GM12878 (cell line): ENCODE measurements around the gene MZT2B. TPM values are rescaled to one million over a fixed set of nuclear protein-coding genes. Genes with fewer than 3 reads are reported as not detected.
"Not testable (repeated sequence)": the region's sequence is repeated elsewhere in the genome, so short reads cannot be mapped to it uniquely, and the experiment has no call there.

ENCODE experiments used
- ATAC-seq: fragments of 200-7000 bp; cut with Tn5 transposase; 3 replicates; pipeline ENCODE4 v1.9.1; 2020; ENCODE audit warnings: mild to moderate bottlenecking, moderate library complexity
- BruUV-seq: library from RNA; stranded (reverse); fragments of 400-500 nt; replicated peaks from 2 replicates; lab custom pipeline; 2021; lab: Mats Ljungman, UMichigan
- CTCF ChIA-PET: fragments of 300-600 bp; sonication (Branson Sonifier 250); formaldehyde crosslinking; extraction: SDS; loops from one replicate; lab custom pipeline; 2021; ENCODE audit warnings: inconsistent platforms; lab: Yijun Ruan, JAX
- POLR2A ChIA-PET: fragments of 350-600 bp; formaldehyde crosslinking; extraction: SDS; loops from one replicate; lab custom pipeline; 2021; ENCODE audit warnings: inconsistent platforms; lab: Charles Lee
- RAD21 ChIA-PET: fragments of 300-600 bp; sonication (Branson Sonifier 250); formaldehyde crosslinking; loops from one replicate; lab custom pipeline; 2023; ENCODE audit warnings: antibody characterized with exemption; ENCODE audit not compliant: unreplicated experiment; lab: Charles Lee
- SMC1A ChIA-PET: fragments of 300-600 bp; sonication (Branson Sonifier 250); formaldehyde crosslinking; loops from one replicate; lab custom pipeline; 2023; ENCODE audit not compliant: unreplicated experiment, uncharacterized antibody; lab: Charles Lee
- DNase-seq: peaks from one replicate; pipeline ENCODE4 v3.0.0-alpha.2; 2011; ENCODE audit warnings: low read depth, low spot score
- FAIRE-seq: peaks from 3 replicates; lab custom pipeline; 2011; peaks lifted over from hg19 to GRCh38; lab: Jason Lieb, UNC
- H2AFZ ChIP-seq: 2 replicates; pipeline ENCODE4 v1.6.0; 2011; ENCODE audit warnings: low read depth, low read length, control low read depth; ENCODE audit not compliant: control insufficient read depth
- H3K27ac ChIP-seq: 2 replicates; pipeline ENCODE4 v1.5.1; 2011; ENCODE audit warnings: control low read depth; ENCODE audit not compliant: control insufficient read depth, insufficient read depth
- H3K27me3 ChIP-seq, 2 experiments: replicated peaks in 1 of 2; 2 replicates each; pipeline versions ENCODE4 v1.6.0 to v1.6.1; 2011; ENCODE audit warnings: low read length in 1 of 2; ENCODE audit not compliant: control insufficient read depth in 2 of 2, insufficient read depth in 2 of 2
- H3K36me3 ChIP-seq, 2 experiments: 2 replicates each; pipeline ENCODE4 v1.5.1; 2011; ENCODE audit warnings: low read length in 1 of 2; ENCODE audit not compliant: control insufficient read depth in 2 of 2, insufficient read depth in 2 of 2
- H3K4me1 ChIP-seq: 2 replicates; pipeline ENCODE4 v1.6.1; 2011; ENCODE audit warnings: mild to moderate bottlenecking, low read length, moderate library complexity, mixed read lengths; ENCODE audit not compliant: control insufficient read depth, insufficient read depth
- H3K4me2 ChIP-seq: 2 replicates; pipeline ENCODE4 v1.6.0; 2011; ENCODE audit warnings: control low read depth; ENCODE audit not compliant: control insufficient read depth, insufficient read depth
- H3K4me3 ChIP-seq: fragments of 200-600 bp; sonication (generic); 2 replicates; pipeline ENCODE4 v1.5.1; 2016
- H3K79me2 ChIP-seq: 2 replicates; pipeline ENCODE4 v1.6.0; 2011; ENCODE audit warnings: low read length; ENCODE audit not compliant: control insufficient read depth, insufficient read depth
- H3K9ac ChIP-seq: 2 replicates; pipeline ENCODE4 v1.8.0; 2011; ENCODE audit warnings: low read length, control low read depth, mixed read lengths; ENCODE audit not compliant: control insufficient read depth, insufficient read depth
- H3K9me3 ChIP-seq: replicated peaks from 3 replicates; pipeline ENCODE4 v1.5.1; 2011; ENCODE audit warnings: mild to moderate bottlenecking, low read length; ENCODE audit not compliant: control insufficient read depth, insufficient read depth
- H4K20me1 ChIP-seq: 2 replicates; pipeline ENCODE4 v1.6.0; 2011; ENCODE audit not compliant: control insufficient read depth, insufficient read depth
- BCL11A ChIP-seq: IDR thresholded peaks from 2 replicates; pipeline ENCODE4 v1.6.1; 2011; ENCODE audit warnings: low read depth, low read length
- BRCA1 ChIP-seq: IDR thresholded peaks from 2 replicates; pipeline ENCODE4 v1.6.1; 2011; ENCODE audit warnings: low read depth, low read length, improper control_type of control experiment
- CBFB ChIP-seq: IDR thresholded peaks from 2 replicates; pipeline ENCODE4 v1.6.1; 2016; ENCODE audit warnings: antibody characterized with exemption, low read depth
- CEBPB ChIP-seq, 2 experiments: fragments of 150-350 bp in 1 of 2; IDR thresholded peaks; 2 replicates each; pipeline ENCODE4 v1.6.1; 2012 to 2014; ENCODE audit warnings: low read depth in 2 of 2, low read length in 2 of 2, borderline replicate concordance in 1 of 2, inconsistent platforms in 1 of 2
- CHD2 ChIP-seq: IDR thresholded peaks from 2 replicates; pipeline ENCODE4 v1.6.1; 2011; ENCODE audit warnings: low read depth, low read length, improper control_type of control experiment, borderline replicate concordance
- HDAC6 ChIP-seq: fragments of 200-600 bp; sonication (generic); IDR thresholded peaks from one replicate; pipeline ENCODE4 v1.8.0; 2017; ENCODE audit warnings: antibody characterized with exemption; ENCODE audit not compliant: unreplicated experiment
- KDM1A ChIP-seq: fragments of 200-600 bp; sonication (generic); IDR thresholded peaks from 2 replicates; pipeline ENCODE4 v1.6.1; 2016; ENCODE audit warnings: borderline replicate concordance
- KLF5 ChIP-seq: fragments of 450-650 bp; IDR thresholded peaks from 2 replicates; pipeline ENCODE4 v1.6.1; 2014; ENCODE audit warnings: mild to moderate bottlenecking; ENCODE audit not compliant: partially characterized antibody
- LARP7 ChIP-seq: fragments of 450-650 bp; IDR thresholded peaks from 2 replicates; pipeline ENCODE4 v1.6.1; 2017; ENCODE audit warnings: mild to moderate bottlenecking
- NFXL1 ChIP-seq: fragments of 450-650 bp; IDR thresholded peaks from 2 replicates; pipeline ENCODE4 v1.6.1; 2017; ENCODE audit warnings: antibody characterized with exemption, mild to moderate bottlenecking, borderline replicate concordance
- NFYA ChIP-seq: IDR thresholded peaks from 2 replicates; pipeline ENCODE4 v1.6.1; 2011; ENCODE audit warnings: low read depth, mild to moderate bottlenecking, low read length, improper control_type of control experiment, borderline replicate concordance
- POLR2A ChIP-seq: IDR thresholded peaks from 2 replicates; pipeline ENCODE4 v1.6.1; 2011; ENCODE audit warnings: low read depth, mild to moderate bottlenecking, low read length
- SMAD5 ChIP-seq: IDR thresholded peaks from 2 replicates; pipeline ENCODE4 v1.6.1; 2016; ENCODE audit warnings: antibody characterized with exemption, low read depth
- SREBF2 ChIP-seq: IDR thresholded peaks from 2 replicates; pipeline ENCODE4 v1.6.1; 2012; ENCODE audit warnings: mild to moderate bottlenecking, low read length
- STAT3 ChIP-seq: IDR thresholded peaks from 2 replicates; pipeline ENCODE4 v1.6.1; 2011; ENCODE audit warnings: low read depth, low read length, improper control_type of control experiment
- TCF12 ChIP-seq: IDR thresholded peaks from 2 replicates; pipeline ENCODE4 v1.6.1; 2011; ENCODE audit warnings: low read depth, mild to moderate bottlenecking, low read length
- TCF7 ChIP-seq: IDR thresholded peaks from 2 replicates; pipeline ENCODE4 v1.6.1; 2014; ENCODE audit warnings: antibody characterized with exemption, borderline replicate concordance
- WGBS: methylation state at CpG from one replicate; pipeline ENCODE4 v1.1.6; 2016; ENCODE audit warnings: low lambda C conversion rate; ENCODE audit not compliant: insufficient replicate concordance, insufficient coverage; ENCODE audit errors: missing lambda C conversion rate; 5-methylcytosine and 5-hydroxymethylcytosine counted together
- in situ Hi-C: fragments of 300-500 bp; cut with MboI; formaldehyde crosslinking; loops from 9 replicates; pipeline ENCODE4 v1.14.3; 2018; ENCODE audit warnings: mixed read lengths
- intact Hi-C: fragments of 100-400 bp; cut with micrococcal nuclease; formaldehyde crosslinking; loops from one replicate; pipeline ENCODE4 v1.14.2; 2022; ENCODE audit not compliant: unreplicated experiment
- polyA plus RNA-seq, 11 experiments: library from polyadenylated mRNA; depleted of rRNA in 4 of 11; unstranded in 6 of 11; stranded (reverse) in 5 of 11; fragments of >200 nt; fragmentation: Nextera tagmentation in 4 of 11; fragmentation: Illumina TruSeq in 1 of 11; extraction: Ambion mirVana in 4 of 11; extraction: Trizol in 1 of 11; gene quantifications; 1 replicate in 1 of 11; 2 replicates in 10 of 11; pipeline versions ENCODE4 v1.2.1 to v1.2.3, GENCODE V29; 2011 to 2016; ENCODE audit warnings: inconsistent platforms in 2 of 11, missing spikeins in 2 of 11, low read depth in 1 of 11
- total RNA-seq, 4 experiments: library from RNA; depleted of rRNA in 3 of 4; stranded (reverse); fragments of >200 nt in 3 of 4; fragmentation: Illumina TruSeq in 1 of 4; extraction: Trizol in 1 of 4; gene quantifications; 2 replicates each; pipeline versions ENCODE4 v1.2.1 to v1.2.3, GENCODE V29; 2013 to 2021
- TF ChIP-seq, protein P1 (sequence below): IDR thresholded peaks from 2 replicates; pipeline ENCODE4 v1.6.1; 2012; ENCODE audit warnings: low read depth, low read length, improper control_type of control experiment
- TF ChIP-seq, protein P2 (sequence below): fragments of 450-650 bp; IDR thresholded peaks from 2 replicates; pipeline ENCODE4 v1.6.1; 2014; ENCODE audit warnings: mild to moderate bottlenecking

MZT2B gene
- total and polyA plus RNA-seq, 10 of the 15 experiments (the other 5 are each of a cell fraction or from before 2014, with no cell fraction given), result 6.3 to 399 (median 198) TPM

DNA sequence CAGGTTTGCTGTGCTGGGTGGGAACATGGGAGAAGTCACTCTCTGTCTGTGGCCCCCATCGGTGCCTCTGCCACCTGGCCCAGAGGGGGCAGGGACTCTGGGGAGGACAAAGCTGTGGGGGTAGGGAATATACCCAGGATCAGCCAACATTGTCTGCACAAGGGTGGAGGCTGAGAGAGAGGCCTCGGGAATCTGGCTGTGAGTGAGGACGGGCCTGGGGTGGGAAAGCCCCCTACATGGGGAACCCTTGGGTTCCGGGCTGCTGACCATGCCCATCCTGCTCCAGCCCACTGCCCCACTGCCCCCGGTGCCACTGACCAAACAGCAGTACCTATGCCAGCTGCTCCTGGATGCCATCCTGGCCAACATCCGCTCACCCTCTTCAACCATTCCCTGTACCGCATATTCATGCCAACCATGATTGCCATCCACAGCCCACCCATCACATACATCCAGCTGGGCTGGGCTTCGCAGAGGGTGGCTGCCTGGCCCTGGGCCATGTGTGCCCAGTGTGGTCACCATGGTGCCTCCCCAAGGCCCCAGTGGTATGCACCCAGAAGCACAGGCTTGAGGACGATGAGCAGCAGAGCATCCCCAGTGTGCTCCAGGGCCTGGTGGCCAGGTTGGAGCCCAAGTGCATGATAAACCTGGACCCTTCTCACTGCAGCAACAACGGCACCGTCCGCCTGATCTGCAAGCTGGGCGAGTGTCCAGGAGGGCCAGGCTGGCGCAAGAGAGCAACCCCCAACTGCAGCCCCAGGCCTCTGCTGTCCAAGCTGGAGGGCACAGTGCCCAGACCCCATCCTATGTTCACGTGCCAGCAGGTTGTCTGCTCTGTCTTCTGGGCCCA, 46.1 kb upstream of the MZT2B start:
- Histone ChIP-seq H4K20me1 (no peaks in the 10 kb centered on the region), H3K4me2 (no peak overlapping the region), H3K79me2 (no peaks in the 10 kb centered on the region), H3K9me3 (no peaks in the 10 kb centered on the region), H3K9ac (no peak overlapping the region), H3K4me3 (no peak overlapping the region), H3K27ac (no peak overlapping the region), H2AFZ (no peak overlapping the region), H3K27me3 (no peaks in the 10 kb centered on the region), H3K36me3 (no peaks in the 10 kb centered on the region), H3K4me1 (no peaks in the 10 kb centered on the region)
- intact Hi-C loops, result no loop called here
- CTCF ChIA-PET, result no interaction called here
- no peak for ATAC-seq
- POLR2A ChIA-PET, result no interaction called here
- TF ChIP-seq TCF12 (no peak), KDM1A (no peak), TCF7 (no peak), KLF5 (no peak), SREBF2 (no peak), POLR2A (no peak), HDAC6 (no peak), CHD2 (no peak), LARP7 (no peak), NFXL1 (no peak), BCL11A (no peak), NFYA (no peak), CBFB (no peak), STAT3 (no peak), SMAD5 (no peak), BRCA1 (no peak), CEBPB (IDR thresholded peaks at IDR 0.05; ENCODE audit: borderline replicate concordance in 1 of 2, low read depth in 2 of 2, low read length in 2 of 2) (no peak)
- TF ChIP-seq, protein P1, sequence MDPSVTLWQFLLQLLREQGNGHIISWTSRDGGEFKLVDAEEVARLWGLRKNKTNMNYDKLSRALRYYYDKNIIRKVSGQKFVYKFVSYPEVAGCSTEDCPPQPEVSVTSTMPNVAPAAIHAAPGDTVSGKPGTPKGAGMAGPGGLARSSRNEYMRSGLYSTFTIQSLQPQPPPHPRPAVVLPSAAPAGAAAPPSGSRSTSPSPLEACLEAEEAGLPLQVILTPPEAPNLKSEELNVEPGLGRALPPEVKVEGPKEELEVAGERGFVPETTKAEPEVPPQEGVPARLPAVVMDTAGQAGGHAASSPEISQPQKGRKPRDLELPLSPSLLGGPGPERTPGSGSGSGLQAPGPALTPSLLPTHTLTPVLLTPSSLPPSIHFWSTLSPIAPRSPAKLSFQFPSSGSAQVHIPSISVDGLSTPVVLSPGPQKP, result no peak
- TF ChIP-seq, protein P2, sequence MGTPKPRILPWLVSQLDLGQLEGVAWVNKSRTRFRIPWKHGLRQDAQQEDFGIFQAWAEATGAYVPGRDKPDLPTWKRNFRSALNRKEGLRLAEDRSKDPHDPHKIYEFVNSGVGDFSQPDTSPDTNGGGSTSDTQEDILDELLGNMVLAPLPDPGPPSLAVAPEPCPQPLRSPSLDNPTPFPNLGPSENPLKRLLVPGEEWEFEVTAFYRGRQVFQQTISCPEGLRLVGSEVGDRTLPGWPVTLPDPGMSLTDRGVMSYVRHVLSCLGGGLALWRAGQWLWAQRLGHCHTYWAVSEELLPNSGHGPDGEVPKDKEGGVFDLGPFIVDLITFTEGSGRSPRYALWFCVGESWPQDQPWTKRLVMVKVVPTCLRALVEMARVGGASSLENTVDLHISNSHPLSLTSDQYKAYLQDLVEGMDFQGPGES, result no peak
- BruUV-seq, result no TSS peak
- in situ Hi-C loops, result loop anchor here (5.0 kb wide), 2 partner anchors 1391 to 1416 kb away; partner anchors contain the start of gene CCDC74A
- 42% methylated on average over 14 of the region's 15 CpGs for WGBS
- SMC1A ChIA-PET, result no interaction called here
- DNase-seq, result no peak
- FAIRE-seq, result no peak
- RAD21 ChIA-PET, result no interaction called here

DNA sequence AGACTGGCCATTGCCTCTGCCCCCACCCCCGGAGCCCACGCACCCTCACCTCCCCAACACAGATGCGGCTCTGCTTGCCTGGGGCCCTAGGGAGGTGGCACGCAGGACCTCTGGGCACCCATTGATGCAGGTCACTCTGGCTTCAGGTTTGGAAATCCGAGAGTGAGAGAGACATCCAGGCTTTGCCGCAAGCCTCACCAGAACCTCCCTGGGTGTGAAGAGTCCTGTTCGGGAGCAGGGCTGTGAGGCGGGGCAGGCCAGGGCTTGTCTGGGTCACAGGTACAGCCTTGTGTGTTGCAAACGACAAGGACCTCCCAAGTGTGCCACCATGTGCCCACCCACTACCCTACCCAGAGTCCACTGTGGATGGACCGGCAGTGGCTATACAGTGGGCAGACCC, 45.5 kb upstream of the MZT2B start:
- H3K27ac ChIP-seq, RAD21 ChIA-PET, H2AFZ ChIP-seq, H3K4me1 ChIP-seq, H3K36me3 ChIP-seq, SMC1A ChIA-PET, H3K79me2 ChIP-seq, H3K4me2 ChIP-seq, BruUV-seq, H3K9me3 ChIP-seq, POLR2A ChIA-PET, H3K9ac ChIP-seq, FAIRE-seq, H3K4me3 ChIP-seq, DNase-seq, intact Hi-C loops, CTCF ChIA-PET, ATAC-seq, H3K27me3 ChIP-seq, H4K20me1 ChIP-seq: not testable (repeated sequence)
- in situ Hi-C loops, result loop anchor here (5.0 kb wide), 2 partner anchors 1391 to 1416 kb away; partner anchors contain the start of gene CCDC74A
- 77% methylated on average over 5 of the region's 10 CpGs for whole genome bisulfite sequencing
